Effector CD4-positive, alpha-beta T cell (primary cell): ENCODE results near the gene PAFAH1B1.
"Not testable (repeated sequence)": the region's sequence is repeated elsewhere in the genome, so short reads cannot be mapped to it uniquely, and the experiment has no call there.

ENCODE experiments used
- DNase-seq: peaks from one replicate; pipeline ENCODE4 v3.0.0-alpha.2; 2020

The PAFAH1B1 gene

GRCh38 chr17:2594722-2595599 lies 1.5 kb downstream of the PAFAH1B1 start:
- DNase-seq = no peak

- DNase-seq = no peak
These were observed 2.3 kb downstream of the PAFAH1B1 start for GRCh38 chr17:2595716-2596115.

- DNase-seq = no peak
These were observed 4.7 kb downstream of the PAFAH1B1 start for GRCh38 chr17:2598166-2598565.

GRCh38 chr17:2602597-2603017 lies 9.2 kb downstream of the PAFAH1B1 start:
- DNase-seq = no peak

GRCh38 chr17:2608350-2608913 lies 15.0 kb downstream of the PAFAH1B1 start:
- DNase-seq = no peak

- DNase-seq = no peak
These were observed 15.6 kb downstream of the PAFAH1B1 start for GRCh38 chr17:2609091-2609490.

GRCh38 chr17:2610195-2611175 lies 17.0 kb downstream of the PAFAH1B1 start:
- DNase-seq = no peak

GRCh38 chr17:2611627-2612026 lies 18.2 kb downstream of the PAFAH1B1 start:
- DNase-seq = no peak

- no peak for DNase-seq
These were observed 19.2 kb downstream of the PAFAH1B1 start for GRCh38 chr17:2612630-2613029.

GRCh38 chr17:2613089-2613808 lies 19.8 kb downstream of the PAFAH1B1 start:
- DNase-seq = no peak

GRCh38 chr17:2615882-2616281 lies 22.4 kb downstream of the PAFAH1B1 start:
- DNase-seq = no peak

GRCh38 chr17:2621241-2621640 lies 27.8 kb downstream of the PAFAH1B1 start:
- no peak for DNase-seq

GRCh38 chr17:2621951-2622405 lies 28.5 kb downstream of the PAFAH1B1 start:
- DNase-seq = not testable (repeated sequence)

- DNase-seq = not testable (repeated sequence)
These were observed 29.4 kb downstream of the PAFAH1B1 start for GRCh38 chr17:2622721-2623301.

- no peak for DNase-seq
These were observed 30.9 kb downstream of the PAFAH1B1 start for GRCh38 chr17:2624292-2624731.

- not testable (repeated sequence) for DNase-seq
These were observed 33.3 kb downstream of the PAFAH1B1 start for GRCh38 chr17:2626626-2627219.

GRCh38 chr17:2628922-2629321 lies 35.5 kb downstream of the PAFAH1B1 start:
- DNase-seq = not testable (repeated sequence)

GRCh38 chr17:2631211-2631610 lies 37.8 kb downstream of the PAFAH1B1 start:
- DNase-seq = no peak

GRCh38 chr17:2634361-2634960 lies 41.0 kb downstream of the PAFAH1B1 start:
- DNase-seq = no peak

- DNase-seq = no peak
These were observed 41.8 kb downstream of the PAFAH1B1 start for GRCh38 chr17:2635241-2635640.

GRCh38 chr17:2635675-2636074 lies 42.2 kb downstream of the PAFAH1B1 start:
- DNase-seq = no peak
